ENCODE measurements around the gene CELA2B.
"Not testable (repeated sequence)": the region's sequence is repeated elsewhere in the genome, so short reads cannot be mapped to it uniquely, and the experiment has no call there.

CELA2B gene

GRCh38 chr1:15460708-15461095 is 15.2 kb upstream of the CELA2B start:
- Histone ChIP-seq H3K4me1 (ENCODE audit: control insufficient read depth, insufficient read depth, low read length) (peaks cover 12% of the 10 kb centered on the region), H3K27ac (ENCODE audit: extremely low read depth, low read depth, low read length) (no peak overlapping the region), H3K36me3 (ENCODE audit: control insufficient read depth in 2 of 2, insufficient read depth in 1 of 2, low read length in 2 of 2) (no peaks in the 10 kb centered on the region), H3K9me3 (ENCODE audit: control insufficient read depth, insufficient read depth, low read depth, low read length) (no peaks in the 10 kb centered on the region), H3K4me3 (ENCODE audit: low read depth, low read length) (no peak overlapping the region)
- POLR2A ChIA-PET = no interaction called here
- TF ChIP-seq ZNF280C (tag by site-specific recombination; IDR thresholded peaks at IDR 0.05) (no peak), ZNF16 (tag by site-specific recombination; IDR thresholded peaks at IDR 0.05; ENCODE audit: low read depth) (no peak), ZNF843 (tag by site-specific recombination; IDR thresholded peaks at IDR 0.05) (no peak), KLF16 (tag by site-specific recombination; IDR thresholded peaks at IDR 0.05) (no peak), ZNF600 (tag by site-specific recombination; IDR thresholded peaks at IDR 0.05) (no peak), ZNF791 (tag by site-specific recombination; IDR thresholded peaks at IDR 0.05) (no peak), ZFP37 (tag by site-specific recombination; IDR thresholded peaks at IDR 0.05) (no peak), ZNF202 (tag by site-specific recombination; IDR thresholded peaks at IDR 0.05; ENCODE audit: borderline replicate concordance) (no peak), ZNF112 (tag by site-specific recombination; IDR thresholded peaks at IDR 0.05) (no peak), ZFP41 (tag by site-specific recombination; IDR thresholded peaks at IDR 0.05; ENCODE audit: borderline replicate concordance) (no peak), ZNF350 (tag by site-specific recombination; IDR thresholded peaks at IDR 0.05) (no peak), ZNF660 (tag by site-specific recombination; IDR thresholded peaks at IDR 0.05) (no peak)
- TF ChIP-seq, protein P1, sequence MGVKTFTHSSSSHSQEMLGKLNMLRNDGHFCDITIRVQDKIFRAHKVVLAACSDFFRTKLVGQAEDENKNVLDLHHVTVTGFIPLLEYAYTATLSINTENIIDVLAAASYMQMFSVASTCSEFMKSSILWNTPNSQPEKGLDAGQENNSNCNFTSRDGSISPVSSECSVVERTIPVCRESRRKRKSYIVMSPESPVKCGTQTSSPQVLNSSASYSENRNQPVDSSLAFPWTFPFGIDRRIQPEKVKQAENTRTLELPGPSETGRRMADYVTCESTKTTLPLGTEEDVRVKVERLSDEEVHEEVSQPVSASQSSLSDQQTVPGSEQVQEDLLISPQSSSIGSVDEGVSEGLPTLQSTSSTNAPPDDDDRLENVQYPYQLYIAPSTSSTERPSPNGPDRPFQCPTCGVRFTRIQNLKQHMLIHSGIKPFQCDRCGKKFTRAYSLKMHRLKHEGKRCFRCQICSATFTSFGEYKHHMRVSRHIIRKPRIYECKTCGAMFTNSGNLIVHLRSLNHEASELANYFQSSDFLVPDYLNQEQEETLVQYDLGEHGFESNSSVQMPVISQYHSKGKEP (tag by site-specific recombination; IDR thresholded peaks at IDR 0.05) = no peak
- TF ChIP-seq, protein P2, sequence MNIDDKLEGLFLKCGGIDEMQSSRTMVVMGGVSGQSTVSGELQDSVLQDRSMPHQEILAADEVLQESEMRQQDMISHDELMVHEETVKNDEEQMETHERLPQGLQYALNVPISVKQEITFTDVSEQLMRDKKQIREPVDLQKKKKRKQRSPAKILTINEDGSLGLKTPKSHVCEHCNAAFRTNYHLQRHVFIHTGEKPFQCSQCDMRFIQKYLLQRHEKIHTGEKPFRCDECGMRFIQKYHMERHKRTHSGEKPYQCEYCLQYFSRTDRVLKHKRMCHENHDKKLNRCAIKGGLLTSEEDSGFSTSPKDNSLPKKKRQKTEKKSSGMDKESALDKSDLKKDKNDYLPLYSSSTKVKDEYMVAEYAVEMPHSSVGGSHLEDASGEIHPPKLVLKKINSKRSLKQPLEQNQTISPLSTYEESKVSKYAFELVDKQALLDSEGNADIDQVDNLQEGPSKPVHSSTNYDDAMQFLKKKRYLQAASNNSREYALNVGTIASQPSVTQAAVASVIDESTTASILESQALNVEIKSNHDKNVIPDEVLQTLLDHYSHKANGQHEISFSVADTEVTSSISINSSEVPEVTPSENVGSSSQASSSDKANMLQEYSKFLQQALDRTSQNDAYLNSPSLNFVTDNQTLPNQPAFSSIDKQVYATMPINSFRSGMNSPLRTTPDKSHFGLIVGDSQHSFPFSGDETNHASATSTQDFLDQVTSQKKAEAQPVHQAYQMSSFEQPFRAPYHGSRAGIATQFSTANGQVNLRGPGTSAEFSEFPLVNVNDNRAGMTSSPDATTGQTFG (tag by site-specific recombination; IDR thresholded peaks at IDR 0.05; ENCODE audit: borderline replicate concordance) = no peak
- TF ChIP-seq, protein P3, sequence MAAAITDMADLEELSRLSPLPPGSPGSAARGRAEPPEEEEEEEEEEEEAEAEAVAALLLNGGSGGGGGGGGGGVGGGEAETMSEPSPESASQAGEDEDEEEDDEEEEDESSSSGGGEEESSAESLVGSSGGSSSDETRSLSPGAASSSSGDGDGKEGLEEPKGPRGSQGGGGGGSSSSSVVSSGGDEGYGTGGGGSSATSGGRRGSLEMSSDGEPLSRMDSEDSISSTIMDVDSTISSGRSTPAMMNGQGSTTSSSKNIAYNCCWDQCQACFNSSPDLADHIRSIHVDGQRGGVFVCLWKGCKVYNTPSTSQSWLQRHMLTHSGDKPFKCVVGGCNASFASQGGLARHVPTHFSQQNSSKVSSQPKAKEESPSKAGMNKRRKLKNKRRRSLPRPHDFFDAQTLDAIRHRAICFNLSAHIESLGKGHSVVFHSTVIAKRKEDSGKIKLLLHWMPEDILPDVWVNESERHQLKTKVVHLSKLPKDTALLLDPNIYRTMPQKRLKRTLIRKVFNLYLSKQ (tag by site-specific recombination; IDR thresholded peaks at IDR 0.05; ENCODE audit: borderline replicate concordance) = no peak
- CTCF ChIA-PET = interaction anchor here (0.6 to 0.7 kb wide), 3 partner anchors 37 to 619 kb away, joined by 3 to 5 read pairs (median 4); partner anchors contain the start of gene TMEM51

GRCh38 chr1:15463064-15463800 is 12.7 kb upstream of the CELA2B start:
- POLR2A ChIA-PET; CTCF ChIA-PET; H3K36me3 ChIP-seq (ENCODE audit: control insufficient read depth in 2 of 2, insufficient read depth in 1 of 2, low read length in 2 of 2); H3K4me3 ChIP-seq (ENCODE audit: low read depth, low read length); H3K9me3 ChIP-seq (ENCODE audit: control insufficient read depth, insufficient read depth, low read depth, low read length); H3K27ac ChIP-seq (ENCODE audit: extremely low read depth, low read depth, low read length): not testable (repeated sequence)
- peaks cover 12% of the 10 kb centered on the region for H3K4me1 ChIP-seq (ENCODE audit: control insufficient read depth, insufficient read depth, low read length)
- 0 out of 2 replicates have a peak, but pooled peaks have one; percentile 2 for TF ChIP-seq ZNF600 (tag by site-specific recombination; IDR thresholded peaks at IDR 0.05)
- TF ChIP-seq, protein P4, sequence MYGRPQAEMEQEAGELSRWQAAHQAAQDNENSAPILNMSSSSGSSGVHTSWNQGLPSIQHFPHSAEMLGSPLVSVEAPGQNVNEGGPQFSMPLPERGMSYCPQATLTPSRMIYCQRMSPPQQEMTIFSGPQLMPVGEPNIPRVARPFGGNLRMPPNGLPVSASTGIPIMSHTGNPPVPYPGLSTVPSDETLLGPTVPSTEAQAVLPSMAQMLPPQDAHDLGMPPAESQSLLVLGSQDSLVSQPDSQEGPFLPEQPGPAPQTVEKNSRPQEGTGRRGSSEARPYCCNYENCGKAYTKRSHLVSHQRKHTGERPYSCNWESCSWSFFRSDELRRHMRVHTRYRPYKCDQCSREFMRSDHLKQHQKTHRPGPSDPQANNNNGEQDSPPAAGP (tag by site-specific recombination; IDR thresholded peaks at IDR 0.05) = peak; percentile 63; the same call in 1 of the 2 replicates

- CTCF ChIA-PET; H3K27ac ChIP-seq (ENCODE audit: extremely low read depth, low read depth, low read length); H3K4me3 ChIP-seq (ENCODE audit: low read depth, low read length); POLR2A ChIA-PET; H3K9me3 ChIP-seq (ENCODE audit: control insufficient read depth, insufficient read depth, low read depth, low read length); H3K36me3 ChIP-seq (ENCODE audit: control insufficient read depth in 2 of 2, insufficient read depth in 1 of 2, low read length in 2 of 2): not testable (repeated sequence)
- H3K4me1 ChIP-seq (ENCODE audit: control insufficient read depth, insufficient read depth, low read length) = peaks cover 12% of the 10 kb centered on the region
These were observed 12.0 kb upstream of the CELA2B start for GRCh38 chr1:15463926-15464322.
